LoVo (cell line): ENCODE results near the gene MINDY3.
"Not testable (repeated sequence)": the region's sequence is repeated elsewhere in the genome, so short reads cannot be mapped to it uniquely, and the experiment has no call there.

ENCODE experiments used
- DNase-seq: peaks from one replicate; pipeline ENCODE4 v3.0.0-alpha.2; 2016; ENCODE audit warnings: low spot score

Gene MINDY3

GRCh38 chr10:15859906-15860691 is at the start of gene MINDY3:
Gene MINDY3 (minus strand): TSS chr10:15860507. CDS start chr10:15860299, 208 bp downstream.
- peak; percentile 84 for DNase-seq

GRCh38 chr10:15901889-15902288 is 41.6 kb upstream of the MINDY3 start:
- no peak for DNase-seq

GRCh38 chr10:15898046-15898445 is 37.7 kb upstream of the MINDY3 start:
- peak; percentile 5 for DNase-seq

- no peak for DNase-seq
These were observed 37.0 kb upstream of the MINDY3 start for GRCh38 chr10:15897287-15897686.

DNA sequence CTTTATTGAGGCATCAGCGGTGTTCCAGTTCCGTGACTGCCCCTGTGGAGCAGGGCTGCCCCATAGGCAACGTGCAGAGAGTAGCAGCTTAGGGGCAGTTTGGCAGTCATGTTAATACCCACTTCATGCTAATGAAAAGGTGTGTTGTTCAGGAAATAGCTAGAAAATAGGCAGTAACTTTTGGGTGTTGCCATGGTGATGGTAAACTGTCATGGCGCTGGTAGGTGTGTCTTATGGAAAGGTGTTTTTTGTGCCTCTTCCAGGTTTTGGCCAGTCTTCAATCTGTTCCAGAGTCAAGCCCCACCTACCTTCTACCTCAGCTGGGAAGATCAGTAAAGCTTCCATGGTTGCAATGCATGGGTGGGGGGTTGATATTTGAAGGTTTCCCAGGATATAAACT is 36.3 kb upstream of the MINDY3 start:
- no peak for DNase-seq

DNA sequence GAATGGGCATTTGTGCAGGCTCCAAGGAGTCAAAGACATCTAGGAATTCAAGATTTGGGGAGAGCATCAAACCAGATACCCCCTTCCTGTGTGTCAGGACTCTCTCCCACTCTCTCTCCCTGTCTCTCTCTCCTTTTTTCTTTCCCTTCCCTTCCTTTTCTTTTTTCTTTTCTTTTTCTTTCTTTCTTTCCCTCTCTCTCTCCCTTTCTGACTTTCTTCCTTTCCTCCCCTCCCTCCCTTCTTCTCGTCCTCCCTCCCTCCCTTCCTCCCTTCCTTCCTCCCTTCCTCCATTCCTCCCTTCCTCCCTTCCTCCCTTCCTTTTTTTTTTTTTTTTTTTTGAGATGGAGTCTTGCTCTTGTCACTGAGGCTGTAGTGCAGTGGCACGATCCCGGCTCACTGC is 24.1 kb upstream of the MINDY3 start:
- no peak for DNase-seq

DNA sequence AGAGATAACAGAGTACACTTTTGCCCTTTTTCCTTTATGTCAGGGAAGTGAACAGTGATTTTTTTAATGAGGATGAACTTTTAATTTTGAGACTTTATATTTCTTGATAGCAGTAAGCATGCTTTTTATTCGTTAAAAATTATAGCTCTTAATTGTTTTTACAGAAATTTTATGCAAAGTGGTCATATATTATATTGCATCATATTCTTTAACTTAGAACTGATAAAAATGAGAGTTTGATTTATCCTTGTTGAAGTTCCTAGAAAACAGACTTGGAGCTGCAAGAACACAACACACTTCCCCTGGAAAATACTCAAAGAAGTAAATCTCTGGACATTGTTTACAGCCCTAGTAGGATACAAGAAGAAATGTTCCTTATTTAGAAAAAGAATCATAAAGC is 21.2 kb upstream of the MINDY3 start:
- no peak for DNase-seq

- no peak for DNase-seq
These were observed 19.4 kb upstream of the MINDY3 start for GRCh38 chr10:15879663-15880062.

DNA sequence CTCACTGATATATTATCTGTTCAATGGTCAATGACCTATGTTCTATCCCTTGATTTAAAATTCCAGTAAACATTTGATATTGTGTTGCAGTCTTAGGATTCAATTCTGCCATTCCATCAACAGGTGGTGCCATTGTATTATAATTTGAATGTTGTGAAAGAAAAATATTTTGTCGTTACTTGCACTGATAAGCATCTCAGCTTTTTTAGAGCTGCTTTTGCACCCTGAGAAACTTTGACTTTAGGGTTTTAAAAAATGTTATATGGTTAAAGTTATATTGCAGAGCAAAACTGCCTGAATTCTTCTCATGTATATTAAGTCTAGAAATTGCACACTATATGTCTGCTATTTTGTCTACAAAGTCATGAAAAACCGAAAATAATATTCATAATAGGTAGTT is 18.8 kb upstream of the MINDY3 start:
- peak; percentile 43 for DNase-seq

DNA sequence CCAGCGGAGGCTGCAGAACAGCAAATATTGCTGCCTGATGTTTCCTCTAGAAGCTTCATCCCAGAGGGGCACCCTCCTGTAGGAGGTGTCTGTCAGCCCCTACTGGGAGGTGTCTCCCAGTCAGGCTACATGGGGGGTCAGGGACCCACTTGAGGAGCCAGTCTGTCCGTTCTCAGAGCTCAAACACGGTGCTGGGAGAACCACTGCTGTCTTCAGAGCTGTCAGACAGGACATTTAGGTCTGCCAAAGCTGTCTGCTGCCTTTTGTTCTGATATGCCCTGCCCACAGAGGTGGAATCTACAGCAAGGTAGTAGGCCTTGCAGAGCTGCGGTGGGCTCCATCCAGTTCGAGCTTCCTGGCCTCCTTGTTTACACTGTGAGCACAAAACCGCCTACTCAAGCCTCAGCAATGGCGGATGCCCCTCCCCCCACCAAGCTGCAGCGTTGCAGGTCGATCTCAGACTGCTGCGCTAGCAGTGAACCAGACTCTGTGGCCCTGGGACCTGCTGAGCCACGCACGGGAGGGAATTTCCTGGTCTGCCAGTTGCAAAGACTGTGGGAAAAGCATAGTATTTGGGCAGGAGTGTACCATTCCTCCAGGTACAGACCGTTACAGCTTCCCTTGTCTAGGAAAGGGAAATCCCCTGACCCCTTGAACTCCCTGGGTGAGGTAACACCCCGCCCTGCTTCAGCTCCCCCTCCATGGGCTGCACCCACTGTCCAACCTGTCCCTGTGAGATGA is 17.7 kb upstream of the MINDY3 start:
- DNase-seq, result no peak

GRCh38 chr10:15876274-15876673 is 16.0 kb upstream of the MINDY3 start:
- not testable (repeated sequence) for DNase-seq

- not testable (repeated sequence) for DNase-seq
These were observed 12.3 kb upstream of the MINDY3 start for GRCh38 chr10:15872645-15873044.

DNA sequence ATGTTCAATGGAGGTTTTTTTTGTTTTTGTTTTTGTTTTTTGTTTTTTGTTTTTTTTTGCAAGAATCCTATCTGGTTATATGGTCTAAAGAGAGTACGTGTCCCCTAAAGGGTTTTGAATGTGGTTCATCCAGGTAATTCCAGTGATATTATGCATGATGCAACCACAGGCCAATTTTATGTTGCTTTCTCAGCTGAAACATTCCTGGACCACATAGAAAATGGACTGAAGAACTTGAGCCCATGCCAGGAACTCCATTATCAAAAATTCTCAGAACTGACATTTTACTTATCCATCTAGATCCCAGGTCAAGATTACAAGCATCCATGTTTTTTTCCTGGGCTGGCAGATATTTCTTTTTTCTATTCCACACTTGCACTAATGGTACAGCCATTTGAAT is 11.5 kb upstream of the MINDY3 start:
- DNase-seq, result no peak

DNA sequence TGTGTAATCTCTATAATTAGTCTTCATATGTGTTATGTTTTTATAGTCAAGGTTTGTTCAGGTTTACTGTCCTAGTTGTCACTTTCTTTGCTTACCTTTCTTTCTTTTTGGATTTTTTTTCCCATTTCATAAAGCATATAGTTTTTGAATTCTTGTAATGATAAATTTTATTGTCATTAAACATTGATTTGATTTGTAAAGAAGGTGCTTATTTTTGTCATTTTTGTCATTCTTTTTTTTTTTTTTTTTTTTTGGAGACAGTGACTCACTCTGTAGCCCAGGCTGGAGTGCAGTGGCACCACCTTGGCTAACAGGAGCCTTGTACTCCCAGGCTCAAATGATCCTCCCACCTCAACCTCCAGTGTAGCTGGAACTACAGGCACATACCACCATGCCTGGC is 9.6 kb upstream of the MINDY3 start:
- no peak for DNase-seq

DNA sequence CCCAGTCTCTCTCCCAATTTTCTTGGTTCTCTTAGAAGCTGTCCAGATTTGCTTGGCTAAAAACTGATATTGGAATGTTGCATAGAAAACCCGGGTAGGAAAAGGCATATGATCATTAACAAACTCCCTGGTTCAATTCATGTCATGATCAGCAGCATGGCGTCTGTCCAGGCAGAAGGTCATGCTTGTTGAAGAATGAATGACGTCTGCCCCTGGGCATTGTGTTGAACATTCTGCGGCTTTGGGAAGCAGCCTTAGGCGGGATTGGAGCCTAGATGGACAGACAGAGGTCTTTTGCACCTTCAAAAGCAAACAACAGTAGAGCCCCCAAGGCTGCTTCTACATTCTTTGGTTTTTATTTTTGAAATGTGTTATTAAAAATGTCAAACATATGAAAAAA is 7.7 kb upstream of the MINDY3 start:
- no peak for DNase-seq

DNA sequence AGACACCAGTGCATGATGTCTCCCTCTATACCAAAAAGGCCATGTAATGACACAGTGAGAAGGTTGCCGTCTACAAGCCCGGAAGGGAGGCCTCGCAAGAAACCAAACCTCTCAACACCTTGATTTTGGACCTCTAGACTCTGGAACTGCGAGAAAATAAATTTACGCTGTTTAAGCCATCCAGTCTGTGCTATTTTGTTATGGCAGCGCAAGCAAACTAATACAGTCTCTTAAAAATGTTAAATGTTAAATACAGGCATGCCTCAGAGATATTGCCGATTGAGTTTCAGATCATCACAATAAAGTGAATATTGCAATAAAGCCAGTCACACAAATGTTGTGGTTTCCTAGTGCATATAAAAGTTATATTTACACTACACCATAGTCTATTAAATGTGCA is 5.0 kb upstream of the MINDY3 start:
- DNase-seq, result no peak

DNA sequence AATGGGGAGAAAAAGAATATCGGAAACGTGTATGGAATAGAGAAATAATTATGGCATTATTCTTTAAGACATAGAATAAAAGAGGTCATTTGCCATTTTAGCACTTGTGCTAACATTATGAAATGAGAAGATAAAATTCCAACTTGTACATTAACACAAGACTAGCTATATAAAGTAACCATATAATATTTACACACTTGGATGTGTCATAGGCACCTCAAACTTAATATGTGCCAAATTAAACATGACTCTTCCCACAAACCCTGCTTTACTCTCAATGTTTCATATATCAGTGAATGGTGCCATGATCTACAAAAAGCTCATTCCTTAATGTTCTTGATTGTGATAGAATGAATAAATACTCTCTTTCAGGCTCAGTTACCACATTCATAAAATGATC is 4.1 kb upstream of the MINDY3 start:
- DNase-seq, result no peak

DNA sequence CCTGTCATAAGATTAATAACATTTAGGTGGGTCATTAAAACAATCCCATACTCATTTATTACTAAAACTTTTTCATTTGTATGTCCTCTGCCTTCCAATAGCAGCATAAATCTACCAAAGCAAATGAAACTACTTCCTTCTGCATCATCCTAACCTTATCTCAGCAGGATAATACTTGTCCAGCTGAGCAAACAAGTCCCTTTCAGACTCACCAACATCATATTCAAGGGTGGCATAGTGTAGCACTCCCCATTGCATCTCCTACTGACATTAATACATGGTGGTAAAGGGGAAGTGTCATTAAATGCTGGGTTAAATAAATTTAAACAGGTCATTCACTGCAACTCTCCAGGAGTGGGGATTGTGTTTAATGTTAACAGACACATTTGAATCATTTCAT is 3.4 kb upstream of the MINDY3 start:
- no peak for DNase-seq

DNA sequence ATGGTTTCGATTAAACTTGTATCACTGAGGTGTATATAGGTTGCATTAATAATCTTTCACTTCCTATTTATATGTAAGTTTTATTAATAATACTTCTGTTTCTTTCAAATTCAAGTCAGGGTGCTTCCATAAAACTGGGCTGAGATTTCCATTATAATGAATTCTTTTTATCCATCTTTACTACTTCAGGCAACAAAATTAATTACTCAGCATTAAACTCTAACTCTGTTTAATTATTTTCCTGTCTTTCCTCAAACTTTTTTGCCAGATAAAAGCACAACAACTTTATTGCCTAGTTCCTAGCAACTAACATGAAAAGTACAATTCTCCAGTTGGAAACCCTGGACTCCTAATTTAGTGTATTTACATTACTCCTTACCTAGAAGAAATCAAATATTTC is 3.0 kb upstream of the MINDY3 start:
- no peak for DNase-seq

DNA sequence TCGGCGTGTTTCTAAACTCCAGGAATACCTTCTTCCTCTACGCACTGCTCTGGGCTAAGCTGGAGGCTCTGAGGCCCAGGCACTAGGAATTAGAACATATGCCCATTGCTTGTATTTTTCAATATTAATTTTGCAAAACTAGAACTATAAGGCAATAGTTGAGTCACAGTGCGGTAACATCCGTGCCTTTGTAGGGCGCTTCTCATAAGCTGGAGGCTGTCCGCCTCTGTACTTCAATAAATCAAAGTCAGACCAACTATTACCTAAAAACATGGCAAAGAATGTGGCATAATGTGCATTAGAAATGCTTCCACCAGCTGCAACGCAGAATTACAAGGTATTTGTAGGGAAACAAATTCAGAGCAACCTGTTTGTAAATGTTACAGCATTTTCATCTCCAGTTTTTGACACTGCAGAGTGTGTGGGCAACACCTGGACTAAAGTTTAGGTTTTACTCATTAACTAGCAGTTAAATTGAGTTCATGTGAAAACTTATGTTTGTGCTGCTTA is 440 bp upstream of the MINDY3 start:
- no peak for DNase-seq

DNA sequence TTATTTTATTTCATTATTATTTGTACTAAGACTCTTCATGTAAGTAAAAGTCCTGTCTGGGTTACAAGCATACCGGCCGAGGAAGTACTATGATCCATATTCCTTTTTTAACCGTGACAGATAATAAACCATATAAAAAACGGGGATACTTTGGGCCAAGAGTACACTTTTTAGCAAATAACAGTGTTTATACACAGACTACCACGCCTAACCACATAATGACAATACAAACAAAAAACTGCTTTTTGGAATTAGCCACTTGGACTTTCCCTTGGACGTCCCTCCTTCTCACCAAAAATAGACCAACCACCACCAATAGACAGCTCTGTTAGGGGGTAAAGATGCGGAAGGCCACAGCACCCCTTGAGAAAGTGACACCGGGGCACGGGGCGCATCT is 800 bp downstream of the MINDY3 start:
- DNase-seq, result no peak

- DNase-seq, result no peak
These were observed 1.4 kb downstream of the MINDY3 start for GRCh38 chr10:15858861-15859281.

DNA sequence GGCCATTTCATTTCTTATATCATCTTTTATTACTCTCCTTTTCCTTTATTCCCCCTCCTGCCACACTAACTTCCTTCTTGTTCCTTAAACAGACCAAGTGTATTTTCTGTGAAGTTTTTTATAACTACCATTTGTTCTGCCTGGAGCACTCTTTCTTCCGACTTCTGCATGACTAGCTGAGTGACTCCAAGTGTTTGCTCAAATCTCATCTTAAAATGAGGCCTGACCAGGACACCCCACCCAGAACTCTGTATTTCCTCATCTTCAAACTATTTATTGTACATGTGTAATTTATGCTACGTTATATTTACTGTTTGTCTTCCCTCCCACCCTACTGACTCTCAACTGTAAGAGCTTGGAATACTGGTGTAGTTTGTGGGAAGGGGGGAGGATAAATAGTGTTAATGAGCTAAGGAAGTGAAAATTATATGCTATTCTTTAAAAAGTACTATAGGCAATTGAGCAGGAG is 3.2 kb downstream of the MINDY3 start:
- DNase-seq, result peak; percentile 27
